ENCODE data around the gene GMDS. TPM values are rescaled to one million over a fixed set of nuclear protein-coding genes. Genes with fewer than 3 reads are reported as not detected.

GMDS gene
- total and polyA plus RNA-seq, 2 of the 8 experiments (the other 6 are each of a cell fraction or from before 2014, with no cell fraction given) = 16.8 to 50.0 TPM

DNA sequence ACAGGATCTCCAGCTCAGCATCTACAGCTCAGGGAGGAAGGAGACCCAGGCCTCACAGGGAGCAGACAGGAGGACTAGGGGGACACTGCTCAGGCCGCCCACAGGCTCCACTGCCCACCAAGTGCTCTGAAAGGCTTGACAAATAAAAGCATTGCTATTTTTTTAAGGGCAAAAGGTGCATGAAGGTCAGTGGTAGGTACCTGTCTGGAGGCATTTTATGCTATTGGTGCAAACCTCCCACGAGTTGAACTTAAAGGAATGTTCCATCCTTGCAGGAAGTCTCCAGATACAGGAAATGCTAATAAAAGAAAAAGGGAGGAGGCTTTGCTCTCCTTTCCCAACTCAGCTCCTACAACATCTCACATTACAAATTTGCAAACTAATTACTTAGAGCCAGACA, 407.6 kb downstream of the GMDS start (continued):
- TF ChIP-seq EP300 (IDR thresholded peaks at IDR 0.05; ENCODE audit: borderline replicate concordance in 1 of 2, low read depth in 2 of 2, low read length in 2 of 2) (no peak), SIRT6 (IDR thresholded peaks at IDR 0.05; ENCODE audit: low read length) (no peak), RNF2 (IDR thresholded peaks at IDR 0.05; ENCODE audit: borderline replicate concordance, low read depth, low read length, missing control alignments, poor library complexity, severe bottlenecking) (no peak), SUZ12 (IDR thresholded peaks at IDR 0.05; ENCODE audit: low read length) (no peak)
- TF ChIP-seq, protein P1, sequence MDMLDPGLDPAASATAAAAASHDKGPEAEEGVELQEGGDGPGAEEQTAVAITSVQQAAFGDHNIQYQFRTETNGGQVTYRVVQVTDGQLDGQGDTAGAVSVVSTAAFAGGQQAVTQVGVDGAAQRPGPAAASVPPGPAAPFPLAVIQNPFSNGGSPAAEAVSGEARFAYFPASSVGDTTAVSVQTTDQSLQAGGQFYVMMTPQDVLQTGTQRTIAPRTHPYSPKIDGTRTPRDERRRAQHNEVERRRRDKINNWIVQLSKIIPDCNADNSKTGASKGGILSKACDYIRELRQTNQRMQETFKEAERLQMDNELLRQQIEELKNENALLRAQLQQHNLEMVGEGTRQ (IDR thresholded peaks at IDR 0.05; ENCODE audit: low read length) = no peak
